KMS-11 (cell line): ENCODE measurements around the gene P2RY14.

Source experiments
- H2AFZ ChIP-seq: fragments of 200-600 bp; sonication (generic); 2 replicates; pipeline ENCODE4 v1.6.1; 2016; ENCODE audit warnings: antibody characterized with exemption, mixed run types, low read depth
- H3K27ac ChIP-seq: fragments of 200-600 bp; sonication (generic); 2 replicates; pipeline ENCODE4 v1.6.1; 2016; ENCODE audit warnings: mild to moderate bottlenecking, mixed run types
- H3K27me3 ChIP-seq: fragments of 200-600 bp; sonication (generic); 2 replicates; pipeline ENCODE4 v1.6.1; 2017; ENCODE audit warnings: mild to moderate bottlenecking, low read depth, mixed run types, moderate library complexity; ENCODE audit not compliant: insufficient read depth
- H3K36me3 ChIP-seq: fragments of 200-600 bp; sonication (generic); 2 replicates; pipeline ENCODE4 v1.6.1; 2017; ENCODE audit warnings: mild to moderate bottlenecking, mixed run types; ENCODE audit not compliant: insufficient read depth
- H3K4me1 ChIP-seq: fragments of 200-600 bp; sonication (generic); 2 replicates; pipeline ENCODE4 v1.6.1; 2016; ENCODE audit warnings: mild to moderate bottlenecking, low read depth, mixed run types; ENCODE audit not compliant: poor library complexity, severe bottlenecking
- H3K4me2 ChIP-seq: fragments of 200-600 bp; sonication (generic); 2 replicates; pipeline ENCODE4 v1.7.0; 2016; ENCODE audit warnings: mild to moderate bottlenecking, mixed run types
- H3K4me3 ChIP-seq: fragments of 200-600 bp; sonication (generic); IDR thresholded peaks from 2 replicates; pipeline ENCODE4 v1.6.1; 2017; ENCODE audit warnings: low read depth, low read length, mixed read lengths; ENCODE audit not compliant: insufficient read depth
- H3K79me2 ChIP-seq: fragments of 200-600 bp; sonication (generic); 2 replicates; pipeline ENCODE4 v1.6.1; 2016; ENCODE audit warnings: low read depth, mixed run types; ENCODE audit not compliant: insufficient read depth
- H3K9ac ChIP-seq: fragments of 200-600 bp; sonication (generic); 2 replicates; pipeline ENCODE4 v1.6.1; 2016; ENCODE audit warnings: mild to moderate bottlenecking, mixed run types
- H4K20me1 ChIP-seq: fragments of 200-600 bp; sonication (generic); 2 replicates; pipeline ENCODE4 v1.6.1; 2016; ENCODE audit warnings: mild to moderate bottlenecking, mixed run types; ENCODE audit not compliant: insufficient read depth
- CTCF ChIP-seq: fragments of 200-600 bp; sonication (generic); conservative IDR thresholded peaks from 2 replicates; pipeline ENCODE4 v1.6.1; 2017; ENCODE audit warnings: low read depth, mild to moderate bottlenecking, antibody characterized with exemption, low read length, moderate library complexity, mixed read lengths

The P2RY14 gene

GRCh38 chr3:151275091-151275490 is 3.3 kb downstream of the P2RY14 start:
- H3K27me3 ChIP-seq = no peaks in the 10 kb centered on the region
- H3K27ac ChIP-seq = no peak overlapping the region
- H3K4me3 ChIP-seq = no peak overlapping the region
- H3K79me2 ChIP-seq = no peaks in the 10 kb centered on the region
- TF ChIP-seq CTCF = no peak
- no peaks in the 10 kb centered on the region for H3K4me1 ChIP-seq
- H3K9ac ChIP-seq = no peak overlapping the region
- H4K20me1 ChIP-seq = no peaks in the 10 kb centered on the region
- H3K36me3 ChIP-seq = no peaks in the 10 kb centered on the region
- no peak overlapping the region for H3K4me2 ChIP-seq
- H2AFZ ChIP-seq = no peak overlapping the region

- H3K4me2 ChIP-seq = no peak overlapping the region
- no peaks in the 10 kb centered on the region for H3K4me1 ChIP-seq
Observed at GRCh38 chr3:151269631-151270030, 8.7 kb downstream of the P2RY14 start.

GRCh38 chr3:151268267-151269235 is 9.8 kb downstream of the P2RY14 start:
- Histone ChIP-seq H3K4me1 (no peaks in the 10 kb centered on the region), H4K20me1 (no peaks in the 10 kb centered on the region), H2AFZ (no peak overlapping the region), H3K36me3 (no peaks in the 10 kb centered on the region), H3K27me3 (no peaks in the 10 kb centered on the region), H3K27ac (no peak overlapping the region), H3K4me2 (no peak overlapping the region), H3K79me2 (no peaks in the 10 kb centered on the region), H3K9ac (no peak overlapping the region), H3K4me3 (no peak overlapping the region)
- no peak for TF ChIP-seq CTCF

More at GRCh38 chr3:151269631-151270030, 8.7 kb downstream of the P2RY14 start:
- Histone ChIP-seq H2AFZ (no peak overlapping the region), H3K79me2 (no peaks in the 10 kb centered on the region), H4K20me1 (no peaks in the 10 kb centered on the region), H3K36me3 (no peaks in the 10 kb centered on the region), H3K4me3 (no peak overlapping the region), H3K9ac (no peak overlapping the region), H3K27me3 (no peaks in the 10 kb centered on the region), H3K27ac (no peak overlapping the region)
- no peak for TF ChIP-seq CTCF

GRCh38 chr3:151267066-151267465 is 11.3 kb downstream of the P2RY14 start:
- H3K4me3 ChIP-seq = no peak overlapping the region
- TF ChIP-seq CTCF = no peak
- no peak overlapping the region for H3K4me2 ChIP-seq
- no peak overlapping the region for H3K9ac ChIP-seq
- H3K27ac ChIP-seq = no peak overlapping the region
- no peaks in the 10 kb centered on the region for H3K36me3 ChIP-seq
- no peaks in the 10 kb centered on the region for H4K20me1 ChIP-seq
- H3K4me1 ChIP-seq = no peaks in the 10 kb centered on the region
- H2AFZ ChIP-seq = no peak overlapping the region
- H3K27me3 ChIP-seq = no peaks in the 10 kb centered on the region
- no peaks in the 10 kb centered on the region for H3K79me2 ChIP-seq
